Epithelial cell of esophagus (primary cell): ENCODE data around the gene BRINP1.

ENCODE experiments used
- DNase-seq: peaks from one replicate; pipeline ENCODE4 v3.0.0; 2010; ENCODE audit warnings: low read depth
- H3K4me3 ChIP-seq: 2 replicates; pipeline ENCODE4 v1.5.1; 2011; ENCODE audit warnings: mild to moderate bottlenecking, low read length, control low read depth
- TF ChIP-seq, protein P1 (sequence below): IDR thresholded peaks from 2 replicates; pipeline ENCODE4 v1.5.1; 2011; ENCODE audit warnings: low read depth, mild to moderate bottlenecking, low read length, control low read depth, inconsistent platforms; ENCODE audit not compliant: insufficient read depth; ENCODE audit errors: missing control alignments

The BRINP1 gene

GRCh38 chr9:119367683-119368075 lies 1.6 kb downstream of the BRINP1 start:
- no peak overlapping the region for H3K4me3 ChIP-seq
- TF ChIP-seq, protein P1, sequence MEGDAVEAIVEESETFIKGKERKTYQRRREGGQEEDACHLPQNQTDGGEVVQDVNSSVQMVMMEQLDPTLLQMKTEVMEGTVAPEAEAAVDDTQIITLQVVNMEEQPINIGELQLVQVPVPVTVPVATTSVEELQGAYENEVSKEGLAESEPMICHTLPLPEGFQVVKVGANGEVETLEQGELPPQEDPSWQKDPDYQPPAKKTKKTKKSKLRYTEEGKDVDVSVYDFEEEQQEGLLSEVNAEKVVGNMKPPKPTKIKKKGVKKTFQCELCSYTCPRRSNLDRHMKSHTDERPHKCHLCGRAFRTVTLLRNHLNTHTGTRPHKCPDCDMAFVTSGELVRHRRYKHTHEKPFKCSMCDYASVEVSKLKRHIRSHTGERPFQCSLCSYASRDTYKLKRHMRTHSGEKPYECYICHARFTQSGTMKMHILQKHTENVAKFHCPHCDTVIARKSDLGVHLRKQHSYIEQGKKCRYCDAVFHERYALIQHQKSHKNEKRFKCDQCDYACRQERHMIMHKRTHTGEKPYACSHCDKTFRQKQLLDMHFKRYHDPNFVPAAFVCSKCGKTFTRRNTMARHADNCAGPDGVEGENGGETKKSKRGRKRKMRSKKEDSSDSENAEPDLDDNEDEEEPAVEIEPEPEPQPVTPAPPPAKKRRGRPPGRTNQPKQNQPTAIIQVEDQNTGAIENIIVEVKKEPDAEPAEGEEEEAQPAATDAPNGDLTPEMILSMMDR: no peak
- DNase-seq: no peak

GRCh38 chr9:119366909-119367682 lies 2.1 kb downstream of the BRINP1 start:
- DNase-seq: peak; percentile 18
- no peak overlapping the region for H3K4me3 ChIP-seq
- TF ChIP-seq, protein P1: no peak

DNA sequence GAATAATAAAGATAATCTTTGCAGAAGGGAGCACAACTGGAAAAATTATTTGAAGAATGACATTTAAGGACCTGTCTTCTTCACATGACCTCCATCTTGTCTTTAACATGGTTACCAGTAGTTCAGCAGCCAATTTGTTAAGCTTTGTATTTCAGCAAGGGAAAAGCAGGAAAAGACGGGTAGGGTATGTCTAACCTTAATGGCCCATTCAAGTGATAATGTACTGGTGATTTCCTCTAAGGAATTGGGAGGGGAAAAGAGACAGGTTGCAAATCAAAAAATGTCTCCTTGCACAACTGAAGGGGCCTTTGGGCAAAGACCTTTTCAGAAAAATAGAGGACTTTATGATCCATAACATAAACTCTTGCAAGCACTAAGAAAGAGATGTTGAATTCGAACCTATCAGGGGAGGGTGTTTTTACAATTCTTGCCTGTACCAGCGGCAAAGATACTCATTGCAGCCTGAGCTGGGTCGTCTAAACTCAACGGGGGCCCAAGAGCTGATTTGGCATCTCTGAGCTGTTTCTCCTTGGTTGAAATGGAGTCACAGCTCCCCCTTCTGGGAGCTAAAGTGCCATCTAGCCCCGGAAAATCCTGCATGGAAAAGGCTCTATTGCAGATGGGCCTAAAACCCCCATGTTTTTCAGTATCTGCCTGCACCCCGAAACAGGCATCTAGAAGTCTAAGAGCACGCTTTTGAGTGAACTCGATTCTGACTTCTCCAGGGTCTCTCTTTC lies 3.8 kb downstream of the BRINP1 start:
- peak; percentile 43 for DNase-seq
- TF ChIP-seq, protein P1: peak; percentile 46
- no peak overlapping the region for H3K4me3 ChIP-seq

- H3K4me3 ChIP-seq: no peak overlapping the region
- TF ChIP-seq, protein P1: no peak
- no peak for DNase-seq
Observed at GRCh38 chr9:119360237-119360636, 9.0 kb downstream of the BRINP1 start.

GRCh38 chr9:119357336-119358096 lies 11.7 kb downstream of the BRINP1 start:
- no peak for DNase-seq
- TF ChIP-seq, protein P1: no peak
- no peak overlapping the region for H3K4me3 ChIP-seq

DNA sequence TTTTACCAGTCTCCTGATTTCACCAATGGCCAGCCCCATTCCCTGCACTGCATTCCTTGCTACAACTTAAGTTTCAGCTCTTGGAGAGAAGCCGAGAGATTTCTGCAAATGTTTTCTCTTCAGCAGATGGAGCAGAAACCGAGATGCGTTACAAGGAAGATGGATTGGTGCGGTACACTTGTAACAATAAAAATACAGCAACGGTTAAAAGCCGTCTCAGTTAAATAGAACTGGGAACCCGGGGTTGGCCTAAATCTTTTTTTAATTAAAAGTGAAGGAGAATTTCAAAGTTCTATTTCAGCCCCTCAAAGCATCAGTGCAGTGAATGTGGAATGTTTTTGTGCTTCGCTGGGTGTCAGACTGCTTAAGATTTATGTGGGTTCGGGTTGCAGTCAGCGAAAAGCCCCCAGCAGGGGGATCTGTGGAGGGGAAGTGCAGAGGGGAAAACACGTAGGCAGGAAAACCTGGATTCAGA lies 19.8 kb downstream of the BRINP1 start:
- DNase-seq: no peak
- TF ChIP-seq, protein P1: no peak
- no peak overlapping the region for H3K4me3 ChIP-seq
